Upper lobe of left lung (tissue), 6 donors: Measurements from ENCODE around the gene CAMK1D. TPM values are rescaled to one million over a fixed set of nuclear protein-coding genes. Genes with fewer than 3 reads are reported as not detected.

Experiments used
- ATAC-seq, 2 donors: fragments of 200-7000 bp; cut with Tn5 transposase; one replicate each; pipeline ENCODE4 v1.9.1; 2022; ENCODE audit warnings: mild to moderate bottlenecking in 2 of 2, moderate library complexity in 2 of 2; ENCODE audit not compliant: low FRiP score in 2 of 2
- DNase-seq, 2 donors: peaks; one replicate each; pipeline ENCODE4 v3.0.0-alpha.2; 2019 to 2020
- H3K27ac ChIP-seq, 4 donors: fragments of 200-600 bp; sonication (generic); one replicate each; pipeline ENCODE4 v1.5.1; 2016 to 2019
- H3K27me3 ChIP-seq, 4 donors: fragments of 200-600 bp; sonication (generic); one replicate each; pipeline ENCODE4 v1.5.1; 2017 to 2019
- H3K36me3 ChIP-seq, 4 donors: fragments of 200-600 bp; sonication (generic); one replicate each; pipeline ENCODE4 v1.5.1; 2016 to 2019
- H3K4me1 ChIP-seq, 4 donors: fragments of 200-600 bp; sonication (generic); one replicate each; pipeline ENCODE4 v1.5.1; 2018 to 2019
- H3K4me3 ChIP-seq, 4 donors: fragments of 200-600 bp; sonication (generic); one replicate each; pipeline ENCODE4 v1.5.1; 2017 to 2019; ENCODE audit warnings: mild to moderate bottlenecking in 2 of 4, moderate library complexity in 1 of 4
- H3K9me3 ChIP-seq, 4 donors: fragments of 200-600 bp; sonication (generic); one replicate each; pipeline ENCODE4 v1.5.1; 2018 to 2019
- CTCF ChIP-seq, 6 experiments: fragments of 450-650 bp in 4 of 6; fragments of 200-600 bp in 2 of 6; sonication (generic) in 2 of 6; IDR thresholded peaks; one replicate each; pipeline ENCODE4 v1.5.1; 2016 to 2019; ENCODE audit warnings: antibody characterized with exemption in 6 of 6
- EP300 ChIP-seq, 4 donors: sonication (generic); formaldehyde crosslinking; IDR thresholded peaks; one replicate each; pipeline ENCODE4 v1.5.1; 2017; ENCODE audit warnings: antibody characterized with exemption in 4 of 4, control low read depth in 2 of 4
- POLR2A ChIP-seq, 4 donors: fragments of 450-650 bp; IDR thresholded peaks; one replicate each; pipeline ENCODE4 v1.5.1; 2016 to 2017; ENCODE audit warnings: antibody characterized with exemption in 4 of 4, mild to moderate bottlenecking in 2 of 4
- POLR2AphosphoS5 ChIP-seq, 2 donors: sonication (generic); formaldehyde crosslinking; IDR thresholded peaks; one replicate each; pipeline ENCODE4 v1.5.1; 2017; ENCODE audit warnings: antibody characterized with exemption in 2 of 2
- WGBS, 2 donors: methylation state at CpG; one replicate each; pipeline ENCODE4 v1.1.5; 2017 to 2018; 5-methylcytosine and 5-hydroxymethylcytosine counted together
- total RNA-seq, 6 donors: library from RNA; depleted of rRNA in 4 of 6; stranded (reverse); fragments of >200 nt in 4 of 6; gene quantifications; one replicate each; pipeline versions ENCODE4 v1.1.0 to v1.2.1, GENCODE V29; 2016 to 2021
- donor health status: DM: no; HTN: no; CAD: no; lungs with moderate emphysema.
- donor health status: DM: no; HTN: yes; CAD: no; lungs with severe emphysema.

The CAMK1D gene
- total RNA-seq, 6 donors from 2014 or later = 6.2 to 29.2 (median 19.0) TPM

- DNase-seq (no peak), ATAC-seq (peak in 1 of 2 donors; percentile 32)
- no peak overlapping the region for H3K27ac ChIP-seq
- no peaks in the 10 kb centered on the region for H3K36me3 ChIP-seq
- 69 to 79% methylated on average over 10 to 13 of the region's 13 CpGs for WGBS, 2 donors
- TF ChIP-seq POLR2AphosphoS5 (IDR thresholded peaks at IDR 0.05) (no peak), EP300 (IDR thresholded peaks at IDR 0.05) (no peak), CTCF (IDR thresholded peaks at IDR 0.05) (no peak), POLR2A (IDR thresholded peaks at IDR 0.05) (no peak)
- H3K4me1 ChIP-seq = peaks cover 0 to 8% (median 7%) of the 10 kb centered on the region in 4 donors
- H3K4me3 ChIP-seq = no peak overlapping the region
- no peaks in the 10 kb centered on the region for H3K27me3 ChIP-seq
- H3K9me3 ChIP-seq = no peaks in the 10 kb centered on the region
Observed at GRCh38 chr10:12416344-12417050, 67.2 kb downstream of the CAMK1D start.

GRCh38 chr10:12417331-12417730 lies 68.0 kb downstream of the CAMK1D start:
- 71 to 79% methylated on average over 6 of the region's 6 CpGs for WGBS, 2 donors
- Histone ChIP-seq H3K27ac (no peak overlapping the region), H3K36me3 (no peaks in the 10 kb centered on the region), H3K4me1 (peaks cover 0 to 8% (median 7%) of the 10 kb centered on the region in 4 donors), H3K4me3 (no peak overlapping the region), H3K27me3 (no peaks in the 10 kb centered on the region), H3K9me3 (no peaks in the 10 kb centered on the region)
- TF ChIP-seq CTCF (IDR thresholded peaks at IDR 0.05) = no peak
- no peak for TF ChIP-seq EP300 (IDR thresholded peaks at IDR 0.05)
- TF ChIP-seq POLR2A (IDR thresholded peaks at IDR 0.05) = no peak
- TF ChIP-seq POLR2AphosphoS5 (IDR thresholded peaks at IDR 0.05) = no peak
- ATAC-seq (no peak), DNase-seq (peak in 1 of 2 donors; percentile 24)

DNA sequence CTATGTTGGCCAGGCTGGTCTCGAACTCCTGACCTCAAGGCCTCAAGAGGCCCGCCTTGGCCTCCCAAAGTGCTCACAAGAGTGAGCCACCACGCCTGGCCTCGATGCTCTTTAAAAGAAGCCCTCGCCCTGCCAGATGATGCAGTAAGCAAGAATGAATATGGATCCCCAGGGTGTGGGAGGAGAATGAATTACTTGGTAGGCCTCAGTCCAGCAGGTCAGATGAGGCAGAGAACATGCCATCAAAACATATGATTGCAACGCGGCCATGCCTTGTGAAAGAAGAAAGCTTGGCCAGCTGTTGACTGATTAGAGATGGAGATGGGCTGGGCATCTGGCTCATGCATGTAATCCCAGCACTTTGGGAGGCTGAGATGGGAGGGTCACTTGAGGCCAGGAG lies 68.7 kb downstream of the CAMK1D start:
- H3K4me3 ChIP-seq = no peak overlapping the region
- H3K9me3 ChIP-seq = no peaks in the 10 kb centered on the region
- DNase-seq = no peak
- no peak for TF ChIP-seq POLR2A (IDR thresholded peaks at IDR 0.05)
- TF ChIP-seq CTCF (IDR thresholded peaks at IDR 0.05) = no peak
- TF ChIP-seq POLR2AphosphoS5 (IDR thresholded peaks at IDR 0.05) = no peak
- no peaks in the 10 kb centered on the region for H3K27me3 ChIP-seq
- H3K4me1 ChIP-seq = peaks cover 0 to 8% (median 7%) of the 10 kb centered on the region in 4 donors
- H3K27ac ChIP-seq = no peak overlapping the region
- peak in 1 of 2 donors; percentile 80 for ATAC-seq
- no peaks in the 10 kb centered on the region for H3K36me3 ChIP-seq
- WGBS, 2 donors = 97 to 99% methylated on average over 7 of the region's 7 CpGs

DNA sequence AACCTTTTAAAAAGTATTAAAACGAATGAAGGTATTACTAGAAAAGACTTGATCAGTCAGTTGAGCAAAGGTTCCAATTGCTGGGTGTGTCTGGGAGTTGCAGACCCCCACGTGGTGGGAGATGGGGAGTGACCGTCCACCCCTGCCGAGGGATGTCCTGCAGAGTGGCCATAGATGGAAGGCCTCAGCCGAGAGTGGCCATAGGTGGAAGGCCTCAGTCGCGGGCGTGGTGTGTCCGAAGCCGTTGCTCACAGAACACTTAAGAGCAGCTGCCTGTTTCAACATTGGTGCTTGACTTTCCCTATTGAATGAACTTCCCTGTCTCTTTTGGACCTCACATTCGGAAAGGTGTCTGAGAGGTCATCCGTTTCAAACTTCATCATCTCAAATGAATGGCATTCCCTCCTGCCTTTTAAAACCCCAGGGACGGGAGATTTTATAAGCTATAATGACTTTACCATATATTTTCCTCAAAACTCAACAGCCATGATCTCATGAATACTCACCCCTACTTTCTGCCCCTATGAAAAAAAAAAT lies 69.4 kb downstream of the CAMK1D start:
- H3K27me3 ChIP-seq = no peaks in the 10 kb centered on the region
- no peak overlapping the region for H3K4me3 ChIP-seq
- no peaks in the 10 kb centered on the region for H3K36me3 ChIP-seq
- DNase-seq (peak in 1 of 2 donors; percentile 45), ATAC-seq (peak; percentile 15 to 52)
- H3K27ac ChIP-seq = no peak overlapping the region
- peaks cover 0 to 8% (median 7%) of the 10 kb centered on the region in 4 donors for H3K4me1 ChIP-seq
- no peaks in the 10 kb centered on the region for H3K9me3 ChIP-seq
- WGBS, 2 donors = 83 to 86% methylated on average over 13 of the region's 13 CpGs
- TF ChIP-seq CTCF (IDR thresholded peaks at IDR 0.05) = no peak
- TF ChIP-seq POLR2AphosphoS5 (IDR thresholded peaks at IDR 0.05) = no peak
- no peak for TF ChIP-seq EP300 (IDR thresholded peaks at IDR 0.05)
- no peak for TF ChIP-seq POLR2A (IDR thresholded peaks at IDR 0.05)
